Measurements from ENCODE around the gene LRMDA. TPM values are rescaled to one million over a fixed set of nuclear protein-coding genes. Genes with fewer than 3 reads are reported as not detected.

Gene LRMDA
- polyA plus RNA-seq, 1 donor (not counting 4 experiments of a cell fraction or from before 2014, with no cell fraction given): not detected

DNA sequence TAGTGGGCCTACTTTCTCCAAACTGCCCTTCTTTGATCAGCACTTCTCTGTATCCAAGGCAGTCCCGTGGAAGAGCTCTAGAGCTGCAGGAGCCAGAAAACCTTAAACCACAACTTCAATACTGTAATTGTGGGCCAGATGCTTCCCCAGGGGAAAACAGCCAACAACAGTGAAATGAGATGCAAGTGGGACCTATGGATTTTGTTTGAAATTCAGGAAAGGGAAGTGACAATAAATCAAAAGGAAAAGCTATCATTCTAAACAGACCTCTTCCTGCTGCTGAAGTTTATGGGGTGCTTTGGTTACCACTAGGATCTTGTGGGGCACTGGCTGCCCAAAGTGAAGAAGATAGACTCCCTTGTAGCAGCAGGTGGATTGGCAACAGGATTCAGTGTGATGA lies 1031.7 kb downstream of the LRMDA start:
- no peak for DNase-seq (ENCODE audit: low read depth, low spot score)
- dilution Hi-C loops (cut with MboI; ENCODE audit: extremely low pct_ligation_motif_present, low sequenced_read_pairs): no loop called here

DNA sequence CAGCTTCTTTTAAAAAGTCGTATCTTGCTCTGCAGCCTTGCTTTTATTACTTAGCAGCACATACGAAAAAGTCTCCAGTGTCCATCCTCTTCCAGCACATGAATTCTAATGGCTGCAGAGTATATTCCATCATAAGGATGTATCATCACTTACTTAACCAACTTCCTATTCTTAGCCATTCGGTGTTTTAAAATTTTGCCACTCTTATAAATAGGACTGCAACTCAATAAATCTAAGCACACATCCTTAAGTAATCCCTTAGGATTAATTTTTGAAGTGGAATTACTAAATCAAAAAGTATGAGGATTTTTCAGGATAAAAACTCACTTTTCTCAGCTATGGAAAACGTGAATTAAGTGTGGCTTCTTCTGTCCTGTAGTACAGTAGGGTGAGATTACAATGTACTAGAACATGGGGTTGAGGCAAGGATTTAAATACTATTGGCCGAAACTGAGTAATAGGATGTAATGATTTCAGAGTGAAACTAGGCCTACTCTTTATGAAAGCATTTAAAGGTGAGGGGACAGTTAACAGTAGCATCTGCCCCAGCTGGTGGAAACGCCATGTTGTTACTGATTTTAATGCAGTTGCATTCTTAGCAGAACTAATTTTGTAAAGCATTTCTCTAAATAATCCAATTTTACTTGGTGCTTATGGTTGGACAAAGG lies 1035.5 kb downstream of the LRMDA start:
- no peak overlapping the region for H2AFZ ChIP-seq (ENCODE audit: control insufficient read depth, low read length)
- no peaks in the 10 kb centered on the region for H3K4me1 ChIP-seq (ENCODE audit: control insufficient read depth, extremely low read depth, insufficient read depth, low read length)
- no peak overlapping the region for H3K4me3 ChIP-seq (ENCODE audit: control insufficient read depth in 2 of 3, extremely low read depth in 1 of 3, insufficient read depth in 2 of 3, low read depth in 1 of 3, low read length in 3 of 3)
- H3K27me3 ChIP-seq (ENCODE audit: control insufficient read depth, extremely low read depth, insufficient read depth, low read length): no peaks in the 10 kb centered on the region
- dilution Hi-C loops (cut with MboI; ENCODE audit: extremely low pct_ligation_motif_present, low sequenced_read_pairs): no loop called here
- no peak for DNase-seq (ENCODE audit: low read depth, low spot score)
- H4K20me1 ChIP-seq (ENCODE audit: control insufficient read depth, extremely low read depth, insufficient read depth, low read length): no peaks in the 10 kb centered on the region
- TF ChIP-seq, protein P1, sequence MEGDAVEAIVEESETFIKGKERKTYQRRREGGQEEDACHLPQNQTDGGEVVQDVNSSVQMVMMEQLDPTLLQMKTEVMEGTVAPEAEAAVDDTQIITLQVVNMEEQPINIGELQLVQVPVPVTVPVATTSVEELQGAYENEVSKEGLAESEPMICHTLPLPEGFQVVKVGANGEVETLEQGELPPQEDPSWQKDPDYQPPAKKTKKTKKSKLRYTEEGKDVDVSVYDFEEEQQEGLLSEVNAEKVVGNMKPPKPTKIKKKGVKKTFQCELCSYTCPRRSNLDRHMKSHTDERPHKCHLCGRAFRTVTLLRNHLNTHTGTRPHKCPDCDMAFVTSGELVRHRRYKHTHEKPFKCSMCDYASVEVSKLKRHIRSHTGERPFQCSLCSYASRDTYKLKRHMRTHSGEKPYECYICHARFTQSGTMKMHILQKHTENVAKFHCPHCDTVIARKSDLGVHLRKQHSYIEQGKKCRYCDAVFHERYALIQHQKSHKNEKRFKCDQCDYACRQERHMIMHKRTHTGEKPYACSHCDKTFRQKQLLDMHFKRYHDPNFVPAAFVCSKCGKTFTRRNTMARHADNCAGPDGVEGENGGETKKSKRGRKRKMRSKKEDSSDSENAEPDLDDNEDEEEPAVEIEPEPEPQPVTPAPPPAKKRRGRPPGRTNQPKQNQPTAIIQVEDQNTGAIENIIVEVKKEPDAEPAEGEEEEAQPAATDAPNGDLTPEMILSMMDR (optimal IDR thresholded peaks at IDR 0.05 in 1 of 3, IDR thresholded peaks at IDR 0.05 in 1 of 3, conservative IDR thresholded peaks at IDR 0.05 in 1 of 3; ENCODE audit: extremely low read depth in 1 of 3, insufficient read depth in 2 of 3, low read length in 3 of 3): no peak
- no peak for TF ChIP-seq EZH2 (IDR thresholded peaks at IDR 0.05; ENCODE audit: low read length)
- no peak overlapping the region for H3K9ac ChIP-seq (ENCODE audit: control insufficient read depth, extremely low read depth, insufficient read depth, low read length)
- no peaks in the 10 kb centered on the region for H3K9me1 ChIP-seq (ENCODE audit: control insufficient read depth, extremely low read depth, insufficient read depth, low read length)
- H3K36me3 ChIP-seq (ENCODE audit: control insufficient read depth in 2 of 2, extremely low read depth in 1 of 2, insufficient read depth in 2 of 2, low read length in 2 of 2): no peaks in the 10 kb centered on the region
- H3K9me3 ChIP-seq (ENCODE audit: control insufficient read depth, low read depth, low read length): no peaks in the 10 kb centered on the region
- H3K4me2 ChIP-seq (ENCODE audit: control insufficient read depth, extremely low read depth, insufficient read depth, low read depth, low read length): no peak overlapping the region
- H3K79me2 ChIP-seq (ENCODE audit: control insufficient read depth, insufficient read depth, low read length): no peaks in the 10 kb centered on the region
- no peak overlapping the region for H3K27ac ChIP-seq (ENCODE audit: control insufficient read depth, insufficient read depth, low read length)
- no peak for FAIRE-seq

More for the DNA sequence above, 1031.7 kb downstream of the LRMDA start:
- no peaks in the 10 kb centered on the region for H3K4me1 ChIP-seq (ENCODE audit: control insufficient read depth, extremely low read depth, insufficient read depth, low read length)
- no peaks in the 10 kb centered on the region for H3K27me3 ChIP-seq (ENCODE audit: control insufficient read depth, extremely low read depth, insufficient read depth, low read length)
- H3K4me2 ChIP-seq (ENCODE audit: control insufficient read depth, extremely low read depth, insufficient read depth, low read depth, low read length): no peak overlapping the region
- no peak overlapping the region for H2AFZ ChIP-seq (ENCODE audit: control insufficient read depth, low read length)
- H3K79me2 ChIP-seq (ENCODE audit: control insufficient read depth, insufficient read depth, low read length): no peaks in the 10 kb centered on the region
- H3K9me1 ChIP-seq (ENCODE audit: control insufficient read depth, extremely low read depth, insufficient read depth, low read length): no peaks in the 10 kb centered on the region
- no peak overlapping the region for H3K9ac ChIP-seq (ENCODE audit: control insufficient read depth, extremely low read depth, insufficient read depth, low read length)
- TF ChIP-seq, protein P1 (optimal IDR thresholded peaks at IDR 0.05 in 1 of 3, IDR thresholded peaks at IDR 0.05 in 1 of 3, conservative IDR thresholded peaks at IDR 0.05 in 1 of 3; ENCODE audit: extremely low read depth in 1 of 3, insufficient read depth in 2 of 3, low read length in 3 of 3): no peak
- no peak for TF ChIP-seq EZH2 (IDR thresholded peaks at IDR 0.05; ENCODE audit: low read length)
- no peaks in the 10 kb centered on the region for H3K9me3 ChIP-seq (ENCODE audit: control insufficient read depth, low read depth, low read length)
- no peak for FAIRE-seq
- no peaks in the 10 kb centered on the region for H3K36me3 ChIP-seq (ENCODE audit: control insufficient read depth in 2 of 2, extremely low read depth in 1 of 2, insufficient read depth in 2 of 2, low read length in 2 of 2)
- no peaks in the 10 kb centered on the region for H4K20me1 ChIP-seq (ENCODE audit: control insufficient read depth, extremely low read depth, insufficient read depth, low read length)
- H3K4me3 ChIP-seq (ENCODE audit: control insufficient read depth in 2 of 3, extremely low read depth in 1 of 3, insufficient read depth in 2 of 3, low read depth in 1 of 3, low read length in 3 of 3): no peak overlapping the region
- H3K27ac ChIP-seq (ENCODE audit: control insufficient read depth, insufficient read depth, low read length): no peak overlapping the region

Measured in keratinocyte (primary cell).